Nephron progenitor cell (in vitro differentiated cells): Measurements from ENCODE around the gene ANKS1B.

ENCODE experiments used
- DNase-seq: peaks from one replicate; pipeline ENCODE4 v3.0.0; 2021
- H3K27ac Mint-ChIP-seq: 2 replicates; pipeline ENCODE4 v1.8.0; 2021; ENCODE audit warnings: mild to moderate bottlenecking, moderate library complexity, mixed read lengths
- H3K27me3 Mint-ChIP-seq: 2 replicates; pipeline ENCODE4 v1.8.0; 2021; ENCODE audit warnings: mild to moderate bottlenecking, low read depth, mixed read lengths; ENCODE audit not compliant: poor library complexity
- H3K36me3 Mint-ChIP-seq: 2 replicates; pipeline ENCODE4 v1.8.0; 2021; ENCODE audit warnings: low read depth, mixed read lengths
- H3K4me1 Mint-ChIP-seq: 2 replicates; pipeline ENCODE4 v1.8.0; 2021; ENCODE audit warnings: mixed read lengths
- H3K4me3 Mint-ChIP-seq: 2 replicates; pipeline ENCODE4 v1.8.0; 2021; ENCODE audit warnings: mild to moderate bottlenecking, moderate library complexity, mixed read lengths
- H3K9me3 Mint-ChIP-seq: 2 replicates; pipeline ENCODE4 v1.8.0; 2021; ENCODE audit warnings: mild to moderate bottlenecking, moderate library complexity, mixed read lengths
- CTCF ChIP-seq: fragments of 200-600 bp; sonication (generic); IDR thresholded peaks from 2 replicates; pipeline ENCODE4 v1.5.0; 2021; ENCODE audit warnings: antibody characterized with exemption

Gene ANKS1B

DNA sequence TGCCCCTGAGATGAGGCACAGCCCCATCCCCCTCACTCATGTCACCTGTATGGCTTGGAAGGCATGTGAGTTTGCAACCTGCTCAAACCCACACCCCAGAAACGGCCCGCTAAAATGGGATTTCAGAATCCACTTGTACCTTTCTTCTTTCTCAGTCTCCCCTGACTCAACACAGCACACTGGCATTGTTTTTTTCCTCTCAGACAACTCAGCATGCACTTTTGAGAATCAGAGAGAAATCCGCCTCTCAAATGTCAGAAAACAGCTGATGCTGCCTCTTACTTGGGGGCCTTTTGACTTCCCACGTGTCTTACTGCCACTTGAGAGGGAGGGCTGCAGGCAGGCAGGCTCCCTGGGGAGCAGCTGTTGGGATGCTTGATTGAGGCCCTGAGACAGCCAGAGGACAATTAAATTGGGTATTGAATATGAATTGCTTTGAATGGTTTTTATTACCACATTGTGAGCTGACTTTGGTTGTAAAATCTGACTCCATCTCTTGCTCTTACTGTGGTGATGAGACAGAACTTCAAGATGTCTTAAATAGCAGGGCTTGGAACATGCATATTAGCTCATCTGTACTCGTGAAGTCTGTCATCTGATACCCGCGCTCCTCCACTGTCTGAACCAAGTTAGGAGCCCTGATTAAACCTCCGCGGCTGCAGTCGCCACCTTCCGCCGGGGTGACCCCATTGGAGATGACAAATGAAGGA is 1243.0 kb downstream of the ANKS1B start:
- H3K27me3 Mint-ChIP-seq: peaks cover 25% of the 10 kb centered on the region
- peak overlapping the region; percentile 55 for H3K27ac Mint-ChIP-seq
- H3K4me3 Mint-ChIP-seq: peak overlapping the region; percentile 53
- DNase-seq: peak; percentile 50
- no peaks in the 10 kb centered on the region for H3K36me3 Mint-ChIP-seq
- peaks cover 28% of the 10 kb centered on the region for H3K4me1 Mint-ChIP-seq
- no peak for TF ChIP-seq CTCF
- H3K9me3 Mint-ChIP-seq: no peaks in the 10 kb centered on the region

DNA sequence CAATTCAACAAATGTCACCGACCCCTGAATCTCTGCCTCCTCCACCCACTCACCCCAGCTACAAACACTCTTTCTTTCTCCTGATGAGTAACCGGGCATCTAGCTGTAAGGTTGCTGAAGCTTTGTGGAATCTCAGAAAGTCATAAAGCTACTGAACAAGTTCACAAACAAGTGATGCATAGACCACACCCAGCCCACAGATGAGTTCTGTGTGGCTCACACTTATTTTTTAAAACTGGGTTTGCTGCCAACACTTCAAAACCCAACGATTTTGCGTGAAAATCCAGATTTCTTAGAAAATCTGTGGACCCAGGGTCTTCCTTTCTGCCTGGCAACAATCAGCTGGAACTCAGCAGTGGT is 1243.6 kb downstream of the ANKS1B start:
- H3K27me3 Mint-ChIP-seq: peaks cover 20% of the 10 kb centered on the region
- H3K4me3 Mint-ChIP-seq: no peak overlapping the region
- no peaks in the 10 kb centered on the region for H3K9me3 Mint-ChIP-seq
- H3K27ac Mint-ChIP-seq: no peak overlapping the region
- no peak for TF ChIP-seq CTCF
- peaks cover 28% of the 10 kb centered on the region for H3K4me1 Mint-ChIP-seq
- no peak for DNase-seq
- H3K36me3 Mint-ChIP-seq: no peaks in the 10 kb centered on the region

DNA sequence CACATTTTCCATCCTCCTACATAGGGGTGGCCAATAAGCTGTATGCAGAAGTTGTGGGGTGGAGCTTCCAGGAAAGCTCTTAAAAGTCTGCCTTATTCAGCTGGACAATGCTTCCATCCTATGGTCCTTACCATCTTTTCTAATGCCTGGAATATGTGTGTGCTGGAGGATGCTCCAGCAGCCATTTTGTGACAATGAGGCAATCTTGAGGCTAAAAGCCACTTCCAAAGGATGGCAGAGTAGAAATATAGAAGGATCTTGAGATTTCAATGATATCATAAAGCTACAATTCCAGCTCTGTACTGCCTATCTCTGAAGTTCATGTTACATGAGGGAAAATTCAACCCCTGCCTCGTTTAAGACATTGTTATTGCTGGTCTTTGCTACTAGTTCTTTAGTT is 1244.0 kb downstream of the ANKS1B start:
- Mint-ChIP-seq H3K27ac (no peak overlapping the region), H3K36me3 (no peaks in the 10 kb centered on the region)
- no peak for TF ChIP-seq CTCF

GRCh38 chr12:98738539-98738938 is 1246.2 kb downstream of the ANKS1B start:
- no peak for DNase-seq
- no peak for TF ChIP-seq CTCF
- H3K9me3 Mint-ChIP-seq: no peaks in the 10 kb centered on the region
- peaks cover 27% of the 10 kb centered on the region for H3K4me1 Mint-ChIP-seq
- H3K27me3 Mint-ChIP-seq: peaks cover 16% of the 10 kb centered on the region
- no peak overlapping the region for H3K27ac Mint-ChIP-seq
- H3K36me3 Mint-ChIP-seq: peaks cover 10% of the 10 kb centered on the region
- H3K4me3 Mint-ChIP-seq: no peak overlapping the region

More for the DNA sequence above, 1244.0 kb downstream of the ANKS1B start:
- no peak overlapping the region for H3K4me3 Mint-ChIP-seq
- DNase-seq: no peak
- no peaks in the 10 kb centered on the region for H3K9me3 Mint-ChIP-seq
- peaks cover 28% of the 10 kb centered on the region for H3K4me1 Mint-ChIP-seq
- peaks cover 16% of the 10 kb centered on the region for H3K27me3 Mint-ChIP-seq

DNA sequence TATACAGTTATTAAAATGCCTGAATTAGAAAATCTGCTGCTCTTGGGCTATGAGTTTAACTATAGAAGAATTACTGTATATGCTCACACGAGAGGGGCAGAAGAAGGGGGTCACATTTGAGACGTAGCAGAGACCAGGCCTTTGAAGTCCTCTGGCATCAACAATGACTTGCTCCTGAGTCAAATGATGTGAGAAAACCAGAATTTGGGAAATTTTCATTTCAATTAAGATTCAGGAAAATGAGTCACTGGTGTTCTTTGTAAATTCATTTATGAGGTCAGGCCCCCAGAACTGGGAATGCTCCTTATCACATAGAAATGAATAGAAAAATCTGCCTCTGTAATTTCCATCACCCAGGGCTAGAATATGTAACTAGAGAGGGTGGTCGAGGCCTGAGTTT is 1246.7 kb downstream of the ANKS1B start:
- peaks cover 16% of the 10 kb centered on the region for H3K27me3 Mint-ChIP-seq
- no peak for TF ChIP-seq CTCF

GRCh38 chr12:98737322-98737712 is 1247.4 kb downstream of the ANKS1B start:
- no peak for TF ChIP-seq CTCF
- Mint-ChIP-seq H3K27ac (peak overlapping the region; percentile 33), H3K9me3 (no peaks in the 10 kb centered on the region), H3K36me3 (peaks cover 12% of the 10 kb centered on the region), H3K4me3 (no peak overlapping the region), H3K27me3 (peaks cover 16% of the 10 kb centered on the region), H3K4me1 (peaks cover 15% of the 10 kb centered on the region)
- no peak for DNase-seq

More for the DNA sequence above, 1246.7 kb downstream of the ANKS1B start:
- DNase-seq: no peak
- Mint-ChIP-seq H3K27ac (no peak overlapping the region), H3K9me3 (no peaks in the 10 kb centered on the region), H3K4me1 (peaks cover 21% of the 10 kb centered on the region), H3K4me3 (no peak overlapping the region), H3K36me3 (peaks cover 12% of the 10 kb centered on the region)
